AG09319 (cell line): Measurements from ENCODE around the gene THOP1.

Experiments
- DNase-seq: peaks from one replicate; pipeline ENCODE4 v3.0.0-alpha.2; 2010; ENCODE audit warnings: low read depth; ENCODE audit errors: extremely low read depth
- TF ChIP-seq, protein P1 (sequence below): IDR thresholded peaks from 2 replicates; pipeline ENCODE4 v1.5.1; 2011; ENCODE audit warnings: low read depth, mild to moderate bottlenecking, inconsistent platforms, low read length, moderate library complexity

Gene THOP1

DNA sequence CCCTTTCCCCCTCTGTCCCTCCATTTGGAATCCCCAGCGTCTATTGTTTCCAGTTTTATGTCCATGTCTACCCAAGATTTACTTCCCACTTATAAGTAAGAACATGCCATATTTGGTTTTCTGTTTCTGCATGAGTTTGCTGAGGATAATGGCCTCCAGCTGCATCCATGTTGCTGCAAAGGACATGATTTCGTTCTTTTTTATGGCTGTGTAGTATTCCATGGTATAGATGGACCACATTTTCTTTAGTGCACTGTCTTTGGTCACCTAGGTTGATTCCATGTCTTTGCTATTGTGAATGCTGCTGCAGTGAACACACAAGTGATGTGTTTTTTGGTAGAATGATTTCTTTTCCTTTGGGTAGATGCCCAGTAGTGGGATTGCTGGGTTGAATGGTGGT, 59.8 kb downstream of the THOP1 start:
- TF ChIP-seq, protein P1, sequence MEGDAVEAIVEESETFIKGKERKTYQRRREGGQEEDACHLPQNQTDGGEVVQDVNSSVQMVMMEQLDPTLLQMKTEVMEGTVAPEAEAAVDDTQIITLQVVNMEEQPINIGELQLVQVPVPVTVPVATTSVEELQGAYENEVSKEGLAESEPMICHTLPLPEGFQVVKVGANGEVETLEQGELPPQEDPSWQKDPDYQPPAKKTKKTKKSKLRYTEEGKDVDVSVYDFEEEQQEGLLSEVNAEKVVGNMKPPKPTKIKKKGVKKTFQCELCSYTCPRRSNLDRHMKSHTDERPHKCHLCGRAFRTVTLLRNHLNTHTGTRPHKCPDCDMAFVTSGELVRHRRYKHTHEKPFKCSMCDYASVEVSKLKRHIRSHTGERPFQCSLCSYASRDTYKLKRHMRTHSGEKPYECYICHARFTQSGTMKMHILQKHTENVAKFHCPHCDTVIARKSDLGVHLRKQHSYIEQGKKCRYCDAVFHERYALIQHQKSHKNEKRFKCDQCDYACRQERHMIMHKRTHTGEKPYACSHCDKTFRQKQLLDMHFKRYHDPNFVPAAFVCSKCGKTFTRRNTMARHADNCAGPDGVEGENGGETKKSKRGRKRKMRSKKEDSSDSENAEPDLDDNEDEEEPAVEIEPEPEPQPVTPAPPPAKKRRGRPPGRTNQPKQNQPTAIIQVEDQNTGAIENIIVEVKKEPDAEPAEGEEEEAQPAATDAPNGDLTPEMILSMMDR, result no peak
- no peak for DNase-seq

- TF ChIP-seq, protein P1, result no peak
- DNase-seq, result no peak
These were observed 61.0 kb downstream of the THOP1 start for GRCh38 chr19:2846180-2846894.

- DNase-seq, result no peak
- TF ChIP-seq, protein P1, result no peak
These were observed 62.2 kb downstream of the THOP1 start for GRCh38 chr19:2847507-2847906.

DNA sequence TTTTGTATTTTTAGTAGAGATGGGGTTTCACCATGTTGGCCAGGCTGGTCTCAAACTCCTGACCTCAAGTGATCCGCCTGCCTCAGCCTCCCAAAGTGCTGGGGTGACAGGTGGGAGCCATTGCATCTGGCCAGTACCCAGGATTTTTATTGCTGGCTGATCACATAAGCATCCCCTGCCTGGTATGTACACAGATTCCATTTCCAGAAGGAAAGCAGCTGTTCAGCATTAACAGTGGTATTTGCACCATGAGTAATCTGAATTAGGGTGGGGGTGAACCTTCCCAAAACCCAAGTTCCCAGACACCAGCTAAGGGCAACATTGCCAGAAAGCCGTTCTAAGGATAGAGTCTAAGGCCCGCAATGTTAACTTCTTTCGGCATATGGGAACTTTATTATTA, 63.3 kb downstream of the THOP1 start:
- TF ChIP-seq, protein P1, result no peak
- DNase-seq, result no peak

GRCh38 chr19:2850256-2850925, 65.1 kb downstream of the THOP1 start:
- TF ChIP-seq, protein P1, result no peak
- no peak for DNase-seq

- DNase-seq, result no peak
- TF ChIP-seq, protein P1, result no peak
These were observed 67.3 kb downstream of the THOP1 start for GRCh38 chr19:2852598-2852997.

DNA sequence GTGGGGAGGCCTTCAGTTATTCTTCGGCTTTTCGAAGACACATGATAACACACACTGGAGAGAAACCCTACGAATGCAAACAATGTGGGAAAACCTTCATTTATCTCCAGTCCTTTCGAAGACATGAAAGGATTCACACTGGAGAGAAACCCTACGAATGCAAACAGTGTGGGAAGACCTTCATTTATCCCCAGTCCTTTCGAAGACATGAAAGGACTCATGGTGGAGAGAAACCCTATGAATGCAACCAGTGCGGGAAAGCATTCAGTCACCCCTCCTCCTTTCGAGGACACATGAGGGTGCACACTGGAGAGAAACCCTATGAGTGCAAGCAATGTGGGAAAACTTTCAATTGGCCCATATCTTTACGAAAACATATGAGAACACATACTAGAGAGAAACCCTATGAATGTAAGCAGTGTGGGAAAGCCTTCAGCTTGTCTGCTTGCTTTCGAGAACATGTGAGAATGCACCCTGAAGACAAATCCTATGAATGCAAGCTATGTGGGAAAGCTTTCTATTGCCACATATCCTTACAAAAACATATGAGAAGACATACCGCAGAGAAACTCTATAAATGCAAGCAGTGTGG, 67.8 kb downstream of the THOP1 start:
- TF ChIP-seq, protein P1, result no peak
- no peak for DNase-seq
